Left ventricle myocardium inferior (tissue), 1 donor: ENCODE results near the gene EREG. TPM values are rescaled to one million over a fixed set of nuclear protein-coding genes. Genes with fewer than 3 reads are reported as not detected.

Experiments
- DNase-seq: peaks from one replicate; pipeline ENCODE4 v3.0.0-alpha.2; 2020
- H3K27ac ChIP-seq: fragments of 200-600 bp; replicated peaks from 2 replicates; pipeline ENCODE4 v1.8.0; 2021
- H3K27me3 ChIP-seq: fragments of 200-600 bp; 2 replicates; pipeline ENCODE4 v1.8.0; 2021; ENCODE audit warnings: low read depth
- H3K36me3 ChIP-seq: fragments of 200-600 bp; 2 replicates; pipeline ENCODE4 v1.8.0; 2021
- H3K4me1 ChIP-seq: fragments of 200-600 bp; 2 replicates; pipeline ENCODE4 v1.8.0; 2021
- H3K4me3 ChIP-seq: fragments of 200-600 bp; 2 replicates; pipeline ENCODE4 v1.8.0; 2021; ENCODE audit warnings: mild to moderate bottlenecking, moderate library complexity
- H3K9me3 ChIP-seq: fragments of 200-600 bp; replicated peaks from 2 replicates; pipeline ENCODE4 v1.8.0; 2021
- CTCF ChIP-seq: fragments of 200-600 bp; IDR thresholded peaks from 2 replicates; pipeline ENCODE4 v1.8.0; 2021; ENCODE audit warnings: antibody characterized with exemption, mild to moderate bottlenecking, borderline replicate concordance
- intact Hi-C: fragments of 100-400 bp; cut with micrococcal nuclease; formaldehyde crosslinking; loops from one replicate; pipeline ENCODE4 v1.11.0; 2022
- total RNA-seq: library from RNA; stranded (reverse); fragmentation: NEBNext Ultra II Directional; extraction: Animal tissue kit (Norgen Biotek cat#: 25700); gene quantifications from one replicate; pipeline ENCODE4 v1.2.1, GENCODE V29; 2021
- donor health status: DM: no; HTN: yes; CAD: no; lungs with severe emphysema.

EREG gene
- total RNA-seq, 1 donor from 2014 or later: not detected

GRCh38 chr4:74325886-74326285 is 39.1 kb upstream of the EREG start:
- Histone ChIP-seq H3K4me1 (no peaks in the 10 kb centered on the region), H3K4me3 (no peak overlapping the region), H3K27me3 (peaks cover 56% of the 10 kb centered on the region), H3K36me3 (no peaks in the 10 kb centered on the region), H3K9me3 (no peaks in the 10 kb centered on the region), H3K27ac (no peak overlapping the region)
- TF ChIP-seq CTCF: no peak
- no peak for DNase-seq
- intact Hi-C loops: no loop called here

- no peak overlapping the region for H3K27ac ChIP-seq
These were observed 37.2 kb upstream of the EREG start for GRCh38 chr4:74327762-74328161.

GRCh38 chr4:74328501-74328900 is 36.4 kb upstream of the EREG start:
- intact Hi-C loops: no loop called here
- no peak for TF ChIP-seq CTCF
- no peaks in the 10 kb centered on the region for H3K36me3 ChIP-seq

More at GRCh38 chr4:74327762-74328161, 37.2 kb upstream of the EREG start:
- H3K9me3 ChIP-seq: no peaks in the 10 kb centered on the region
- H3K27me3 ChIP-seq: peaks cover 46% of the 10 kb centered on the region
- H3K4me3 ChIP-seq: no peak overlapping the region
- TF ChIP-seq CTCF: no peak
- H3K4me1 ChIP-seq: no peaks in the 10 kb centered on the region
- no peaks in the 10 kb centered on the region for H3K36me3 ChIP-seq
- no peak for DNase-seq
- intact Hi-C loops: no loop called here

GRCh38 chr4:74329307-74329706 is 35.6 kb upstream of the EREG start:
- intact Hi-C loops: no loop called here
- no peak for DNase-seq

More at GRCh38 chr4:74328501-74328900, 36.4 kb upstream of the EREG start:
- H3K9me3 ChIP-seq: no peaks in the 10 kb centered on the region
- peaks cover 38% of the 10 kb centered on the region for H3K27me3 ChIP-seq
- DNase-seq: no peak
- H3K27ac ChIP-seq: no peak overlapping the region
- H3K4me3 ChIP-seq: no peak overlapping the region
- no peaks in the 10 kb centered on the region for H3K4me1 ChIP-seq

GRCh38 chr4:74330295-74330750 is 34.6 kb upstream of the EREG start:
- no peaks in the 10 kb centered on the region for H3K9me3 ChIP-seq
- TF ChIP-seq CTCF: no peak
- DNase-seq: no peak
- H3K27ac ChIP-seq: no peak overlapping the region
- intact Hi-C loops: no loop called here
- no peaks in the 10 kb centered on the region for H3K36me3 ChIP-seq
- no peaks in the 10 kb centered on the region for H3K4me1 ChIP-seq
- H3K27me3 ChIP-seq: peaks cover 21% of the 10 kb centered on the region
- H3K4me3 ChIP-seq: no peak overlapping the region

More at GRCh38 chr4:74329307-74329706, 35.6 kb upstream of the EREG start:
- Histone ChIP-seq H3K9me3 (no peaks in the 10 kb centered on the region), H3K27me3 (peaks cover 30% of the 10 kb centered on the region), H3K4me3 (no peak overlapping the region), H3K27ac (no peak overlapping the region), H3K4me1 (no peaks in the 10 kb centered on the region), H3K36me3 (no peaks in the 10 kb centered on the region)
- no peak for TF ChIP-seq CTCF

- Histone ChIP-seq H3K36me3 (no peaks in the 10 kb centered on the region), H3K27ac (no peak overlapping the region), H3K9me3 (no peaks in the 10 kb centered on the region), H3K27me3 (peaks cover 14% of the 10 kb centered on the region), H3K4me1 (no peaks in the 10 kb centered on the region), H3K4me3 (no peak overlapping the region)
- no peak for DNase-seq
- intact Hi-C loops: no loop called here
- TF ChIP-seq CTCF: no peak
These were observed 33.7 kb upstream of the EREG start for GRCh38 chr4:74331252-74331651.
